ENCODE results near the gene EGLN2.

Gene EGLN2

DNA sequence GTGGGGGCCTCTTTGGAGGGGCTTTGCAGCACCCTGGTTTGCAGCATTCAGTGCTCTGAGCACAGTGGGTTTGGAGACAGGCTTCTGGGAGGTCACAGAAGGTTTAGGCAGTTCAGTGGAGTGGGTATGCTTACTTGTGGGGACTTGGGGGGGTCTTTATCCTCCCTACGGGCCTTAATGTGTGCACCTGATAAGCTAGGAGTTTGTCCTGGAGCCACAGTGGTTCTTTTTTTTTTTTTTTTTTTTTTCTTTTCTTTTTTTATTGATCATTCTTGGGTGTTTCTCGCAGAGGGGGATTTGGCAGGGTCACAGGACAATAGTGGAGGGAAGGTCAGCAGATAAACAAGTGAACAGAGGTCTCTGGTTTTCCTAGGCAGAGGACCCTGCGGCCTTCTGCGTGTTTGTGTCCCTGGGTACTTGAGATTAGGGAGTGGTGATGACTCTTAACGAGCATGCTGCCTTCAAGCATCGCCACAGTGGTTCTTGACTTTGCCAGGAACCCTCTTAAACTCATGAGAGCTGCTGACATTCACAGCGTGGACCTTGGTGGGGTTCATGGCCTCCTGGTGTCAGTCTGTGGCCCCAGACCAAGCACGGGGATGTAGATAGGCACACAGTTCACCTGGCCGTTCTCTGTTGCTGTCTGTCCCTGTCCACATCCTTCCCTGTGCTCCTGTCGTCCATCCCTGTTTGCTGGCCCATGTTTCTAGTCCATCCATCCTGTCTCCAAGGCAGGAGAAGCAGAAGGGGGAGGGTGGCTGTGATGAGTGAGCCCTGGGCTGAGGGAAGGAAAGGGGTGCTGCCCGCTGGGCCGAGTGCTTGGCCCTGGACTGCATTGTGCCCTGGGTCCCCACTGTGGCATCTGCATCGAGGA, 2.7 kb downstream of the EGLN2 start:
- TF ChIP-seq, protein P1, sequence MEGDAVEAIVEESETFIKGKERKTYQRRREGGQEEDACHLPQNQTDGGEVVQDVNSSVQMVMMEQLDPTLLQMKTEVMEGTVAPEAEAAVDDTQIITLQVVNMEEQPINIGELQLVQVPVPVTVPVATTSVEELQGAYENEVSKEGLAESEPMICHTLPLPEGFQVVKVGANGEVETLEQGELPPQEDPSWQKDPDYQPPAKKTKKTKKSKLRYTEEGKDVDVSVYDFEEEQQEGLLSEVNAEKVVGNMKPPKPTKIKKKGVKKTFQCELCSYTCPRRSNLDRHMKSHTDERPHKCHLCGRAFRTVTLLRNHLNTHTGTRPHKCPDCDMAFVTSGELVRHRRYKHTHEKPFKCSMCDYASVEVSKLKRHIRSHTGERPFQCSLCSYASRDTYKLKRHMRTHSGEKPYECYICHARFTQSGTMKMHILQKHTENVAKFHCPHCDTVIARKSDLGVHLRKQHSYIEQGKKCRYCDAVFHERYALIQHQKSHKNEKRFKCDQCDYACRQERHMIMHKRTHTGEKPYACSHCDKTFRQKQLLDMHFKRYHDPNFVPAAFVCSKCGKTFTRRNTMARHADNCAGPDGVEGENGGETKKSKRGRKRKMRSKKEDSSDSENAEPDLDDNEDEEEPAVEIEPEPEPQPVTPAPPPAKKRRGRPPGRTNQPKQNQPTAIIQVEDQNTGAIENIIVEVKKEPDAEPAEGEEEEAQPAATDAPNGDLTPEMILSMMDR (IDR thresholded peaks at IDR 0.05): no peak

DNA sequence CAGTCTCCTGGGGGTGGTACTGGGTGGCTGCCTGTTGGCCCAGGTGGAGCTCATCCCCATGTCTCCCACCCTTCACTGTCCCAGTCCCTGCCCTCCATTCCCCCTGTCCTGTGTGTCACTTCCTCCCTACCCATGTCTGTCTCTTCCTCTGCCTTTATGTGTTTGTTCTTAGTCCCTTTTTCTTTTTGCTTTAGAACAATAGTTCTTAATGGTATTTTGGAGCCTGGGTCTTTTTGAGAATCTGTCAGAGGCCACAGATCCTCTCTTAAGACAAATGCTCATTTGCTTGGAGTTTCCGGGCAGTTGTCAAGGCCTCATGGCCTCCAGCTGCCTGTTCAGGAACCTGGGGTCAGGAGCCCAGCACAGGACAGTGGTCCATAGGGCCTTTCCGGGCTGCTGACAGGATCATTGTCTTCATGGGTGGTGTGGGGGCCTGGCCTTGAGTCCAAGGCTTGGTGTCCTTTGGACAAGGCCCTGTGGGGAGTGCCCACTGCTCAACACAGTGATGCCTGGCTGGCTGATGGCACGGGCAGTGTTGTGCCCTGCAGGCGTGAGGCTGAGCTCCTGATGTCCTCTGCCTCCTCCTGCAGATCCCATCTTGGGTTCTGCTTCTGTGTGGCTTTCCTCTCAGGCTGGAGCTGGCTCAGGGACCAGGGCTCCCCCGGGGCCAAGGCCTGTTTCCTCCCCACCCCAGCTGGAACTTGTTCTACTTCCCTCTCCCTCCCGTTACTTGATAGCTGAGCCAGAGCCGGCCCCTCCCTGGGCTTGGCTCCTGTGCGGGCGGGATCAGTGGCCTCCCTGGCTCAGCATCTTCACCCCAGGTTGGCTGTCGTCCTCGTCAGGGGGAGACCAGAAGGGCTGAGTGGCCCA, 3.5 kb downstream of the EGLN2 start:
- TF ChIP-seq, protein P1 (IDR thresholded peaks at IDR 0.05): no peak

DNA sequence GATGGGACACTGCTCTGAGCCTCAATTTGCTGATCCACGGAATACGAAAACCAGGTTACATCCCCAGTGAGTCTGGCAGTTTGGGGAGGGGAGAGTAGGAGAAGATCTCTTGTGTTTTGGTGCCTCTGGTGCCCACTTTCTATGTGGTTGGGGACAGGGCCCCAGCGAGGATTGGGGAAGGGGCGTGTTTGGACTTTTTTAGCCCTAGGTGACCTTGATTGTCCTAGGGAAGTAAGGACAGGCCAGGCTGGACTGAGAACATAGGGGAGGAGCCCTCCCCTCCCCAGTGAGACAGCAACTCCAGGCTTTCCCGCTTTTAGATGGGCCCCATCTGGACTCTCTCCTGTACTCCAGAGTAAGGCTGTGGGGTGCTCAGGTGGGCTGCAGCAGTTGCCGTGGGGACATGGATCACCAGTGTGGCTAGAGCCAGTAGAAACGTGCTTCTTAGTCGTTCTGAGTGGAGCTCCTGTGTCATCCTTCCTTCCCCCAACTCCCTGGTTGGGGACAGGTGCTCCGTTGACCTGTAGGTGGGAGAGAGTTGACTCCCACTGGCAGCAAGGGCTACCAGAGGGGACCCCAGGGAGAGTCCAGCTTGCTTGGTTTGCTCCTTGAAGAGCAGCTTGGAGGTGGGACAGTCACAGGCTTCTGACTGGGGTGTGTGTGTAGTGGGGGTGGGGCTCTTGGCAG, 4.3 kb downstream of the EGLN2 start:
- TF ChIP-seq, protein P1 (IDR thresholded peaks at IDR 0.05): no peak

DNA sequence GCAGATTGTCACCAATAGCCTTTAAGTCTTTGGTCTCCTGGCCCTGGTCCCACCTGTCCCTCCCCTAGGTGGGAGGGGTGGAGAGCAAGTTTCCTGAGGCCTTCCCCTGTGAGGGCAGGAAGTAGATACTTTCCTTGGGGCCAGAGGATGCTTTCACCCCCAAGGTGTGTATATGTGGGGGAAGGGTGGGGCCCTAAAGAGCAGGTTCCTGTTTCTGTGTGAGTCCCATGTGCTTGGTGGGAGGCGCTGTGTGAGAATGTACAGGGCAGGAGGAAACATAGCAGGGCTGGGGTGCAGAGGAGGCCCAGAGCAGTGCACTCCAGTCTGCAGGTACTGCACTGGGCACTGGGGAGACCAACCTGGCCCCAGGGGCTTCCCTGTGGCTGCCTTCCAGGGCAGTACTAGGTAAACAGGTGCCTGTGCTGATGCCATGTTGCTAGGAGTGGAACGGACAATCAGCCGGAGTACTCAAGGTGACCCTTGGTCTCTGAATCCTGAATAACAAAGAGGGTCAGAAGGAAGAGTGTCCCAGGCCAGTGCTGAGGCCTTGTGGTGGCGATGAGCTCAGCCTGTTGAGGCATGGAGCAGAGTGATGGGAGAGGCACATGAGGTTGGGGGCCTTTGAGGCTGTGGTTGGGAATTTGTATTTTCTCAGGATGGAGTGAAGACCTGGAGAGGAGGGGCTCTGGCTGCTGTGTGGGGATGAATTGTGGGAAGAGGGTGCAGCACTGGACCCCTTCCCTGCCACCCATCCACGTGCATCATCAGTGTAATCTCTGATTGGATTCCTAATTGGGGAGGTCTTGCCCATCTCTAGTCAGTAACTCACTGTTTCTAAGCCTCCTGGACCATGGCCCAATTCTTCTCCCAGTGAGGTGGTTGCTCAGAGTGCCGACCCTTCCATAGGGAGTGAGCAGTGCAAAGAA, 5.1 kb downstream of the EGLN2 start:
- TF ChIP-seq, protein P1 (IDR thresholded peaks at IDR 0.05): no peak

DNA sequence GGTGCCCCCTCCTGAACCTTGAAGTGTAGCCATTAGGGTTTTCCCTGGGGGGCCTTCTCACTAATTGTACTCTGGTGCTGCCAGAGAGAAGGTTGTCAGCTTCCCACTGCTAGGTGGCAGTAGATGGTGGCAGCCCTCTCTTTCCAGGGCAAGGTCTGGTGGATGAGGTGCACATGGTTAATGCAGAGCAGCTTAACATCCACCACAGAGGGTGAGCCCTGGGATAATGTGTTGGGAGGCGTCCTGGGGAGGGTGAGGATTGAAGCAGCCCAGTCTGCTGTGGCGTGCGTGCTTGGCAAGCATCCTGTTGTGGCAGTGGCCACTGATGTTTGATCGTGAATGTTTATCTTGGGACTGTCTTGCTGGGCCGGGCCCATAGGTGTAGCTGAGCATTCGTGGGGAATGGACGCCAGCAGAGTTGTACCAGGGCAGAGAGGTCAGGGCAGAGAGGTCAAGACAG, 5.8 kb downstream of the EGLN2 start:
- TF ChIP-seq, protein P1 (IDR thresholded peaks at IDR 0.05): peak; percentile 9; the same call in 1 of the 2 replicates

DNA sequence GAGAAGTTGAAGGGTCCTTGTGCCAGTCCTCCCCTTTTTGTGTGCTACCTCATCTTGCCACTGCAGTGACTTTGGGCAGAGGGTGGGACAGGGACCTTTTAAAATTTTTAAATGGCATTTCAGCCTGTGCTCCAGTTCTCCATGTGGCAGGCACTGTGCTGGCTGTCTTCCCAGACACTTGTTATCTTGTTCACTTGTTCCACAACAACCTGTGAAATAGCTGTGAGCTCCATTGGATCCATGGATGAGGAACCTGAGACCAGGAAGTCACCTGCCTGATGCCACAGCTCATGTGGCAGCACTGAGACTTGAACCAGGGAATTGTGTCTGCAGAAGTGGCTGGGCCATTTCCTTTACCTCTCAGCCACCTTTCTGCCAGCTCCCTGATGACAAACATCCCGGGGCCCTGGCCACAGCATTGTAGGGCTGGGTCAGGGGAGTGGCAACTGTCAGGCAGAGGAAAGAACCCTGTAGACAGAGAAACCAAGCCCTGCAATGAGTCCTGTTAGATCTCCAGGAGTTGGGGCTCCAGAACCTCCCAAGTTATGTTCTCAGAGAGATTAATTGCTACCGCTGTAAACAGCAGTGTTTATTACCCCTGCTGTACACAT, 6.4 kb downstream of the EGLN2 start:
- TF ChIP-seq, protein P1 (IDR thresholded peaks at IDR 0.05): no peak

All from LNCAP (cell line).